Measurements from ENCODE around the gene MZF1. TPM values are rescaled to one million over a fixed set of nuclear protein-coding genes. Genes with fewer than 3 reads are reported as not detected.

MZF1 gene
- polyA plus RNA-seq, 1 donor (not counting 4 experiments of a cell fraction or from before 2014, with no cell fraction given), result 7.4 TPM

- peak within 1 kb of the TSS; percentile 86 for H3K27ac ChIP-seq (ENCODE audit: control insufficient read depth, insufficient read depth, low read length)
- peaks cover 35 to 40% of the 10 kb centered on the region in 2 experiments for H3K36me3 ChIP-seq (ENCODE audit: control insufficient read depth in 2 of 2, extremely low read depth in 1 of 2, insufficient read depth in 2 of 2, low read length in 2 of 2)
- FAIRE-seq (peak; percentile 43), DNase-seq (ENCODE audit: low read depth, low spot score) (no peak)
- peaks cover 30% of the 10 kb centered on the region for H3K4me1 ChIP-seq (ENCODE audit: control insufficient read depth, extremely low read depth, insufficient read depth, low read length)
- H3K9ac ChIP-seq (ENCODE audit: control insufficient read depth, extremely low read depth, insufficient read depth, low read length), result peak within 1 kb of the TSS; percentile 91
- dilution Hi-C loops (cut with MboI; ENCODE audit: extremely low pct_ligation_motif_present, low sequenced_read_pairs), result no loop called here
- H3K9me1 ChIP-seq (ENCODE audit: control insufficient read depth, extremely low read depth, insufficient read depth, low read length), result no peaks in the 10 kb centered on the region
- peaks cover 54% of the 10 kb centered on the region for H3K79me2 ChIP-seq (ENCODE audit: control insufficient read depth, insufficient read depth, low read length)
- H2AFZ ChIP-seq (ENCODE audit: control insufficient read depth, low read length), result peak within 1 kb of the TSS; percentile 79
- H3K4me3 ChIP-seq (ENCODE audit: control insufficient read depth in 2 of 3, extremely low read depth in 1 of 3, insufficient read depth in 2 of 3, low read depth in 1 of 3, low read length in 3 of 3), result peak within 1 kb of the TSS; percentile 67 to 92 (median 89)
- no peak for TF ChIP-seq EZH2 (IDR thresholded peaks at IDR 0.05; ENCODE audit: low read length)
- peak in 1 of 3 experiments; percentile 5 for TF ChIP-seq CTCF (optimal IDR thresholded peaks at IDR 0.05 in 1 of 3, IDR thresholded peaks at IDR 0.05 in 1 of 3, conservative IDR thresholded peaks at IDR 0.05 in 1 of 3; ENCODE audit: extremely low read depth in 1 of 3, insufficient read depth in 2 of 3, low read length in 3 of 3)
- peak within 1 kb of the TSS; percentile 97 for H3K4me2 ChIP-seq (ENCODE audit: control insufficient read depth, extremely low read depth, insufficient read depth, low read depth, low read length)
- H3K9me3 ChIP-seq (ENCODE audit: control insufficient read depth, low read depth, low read length), result no peaks in the 10 kb centered on the region
- no peaks in the 10 kb centered on the region for H3K27me3 ChIP-seq (ENCODE audit: control insufficient read depth, extremely low read depth, insufficient read depth, low read length)
- H4K20me1 ChIP-seq (ENCODE audit: control insufficient read depth, extremely low read depth, insufficient read depth, low read length), result peaks cover 11% of the 10 kb centered on the region
Measured at GRCh38 chr19:58554494-58555368, 18.4 kb downstream of the MZF1 start, which contains the start of gene CHMP2A. Gene CHMP2A (minus strand): TSS chr19:58555105. CDS start chr19:58554212, 893 bp downstream.

GRCh38 chr19:58553799-58554493 is 19.2 kb downstream of the MZF1 start:
- Histone ChIP-seq H3K27ac (ENCODE audit: control insufficient read depth, insufficient read depth, low read length) (peak overlapping the region; percentile 86), H3K79me2 (ENCODE audit: control insufficient read depth, insufficient read depth, low read length) (peaks cover 62% of the 10 kb centered on the region), H3K4me2 (ENCODE audit: control insufficient read depth, extremely low read depth, insufficient read depth, low read depth, low read length) (peak overlapping the region; percentile 97), H4K20me1 (ENCODE audit: control insufficient read depth, extremely low read depth, insufficient read depth, low read length) (peaks cover 15% of the 10 kb centered on the region), H3K9ac (ENCODE audit: control insufficient read depth, extremely low read depth, insufficient read depth, low read length) (peak overlapping the region; percentile 91), H3K9me3 (ENCODE audit: control insufficient read depth, low read depth, low read length) (no peaks in the 10 kb centered on the region), H3K4me1 (ENCODE audit: control insufficient read depth, extremely low read depth, insufficient read depth, low read length) (peaks cover 27% of the 10 kb centered on the region), H3K4me3 (ENCODE audit: control insufficient read depth in 2 of 3, extremely low read depth in 1 of 3, insufficient read depth in 2 of 3, low read depth in 1 of 3, low read length in 3 of 3) (peak overlapping the region; percentile 67 to 92 (median 89)), H3K36me3 (ENCODE audit: control insufficient read depth in 2 of 2, extremely low read depth in 1 of 2, insufficient read depth in 2 of 2, low read length in 2 of 2) (peaks cover 42 to 48% of the 10 kb centered on the region in 2 experiments), H3K9me1 (ENCODE audit: control insufficient read depth, extremely low read depth, insufficient read depth, low read length) (no peaks in the 10 kb centered on the region), H2AFZ (ENCODE audit: control insufficient read depth, low read length) (no peak overlapping the region), H3K27me3 (ENCODE audit: control insufficient read depth, extremely low read depth, insufficient read depth, low read length) (no peaks in the 10 kb centered on the region)
- FAIRE-seq, result no peak
- TF ChIP-seq EZH2 (IDR thresholded peaks at IDR 0.05; ENCODE audit: low read length) (no peak), CTCF (optimal IDR thresholded peaks at IDR 0.05 in 1 of 3, IDR thresholded peaks at IDR 0.05 in 1 of 3, conservative IDR thresholded peaks at IDR 0.05 in 1 of 3; ENCODE audit: extremely low read depth in 1 of 3, insufficient read depth in 2 of 3, low read length in 3 of 3) (no peak)
- DNase-seq (ENCODE audit: low read depth, low spot score), result no peak
- dilution Hi-C loops (cut with MboI; ENCODE audit: extremely low pct_ligation_motif_present, low sequenced_read_pairs), result no loop called here

Data from keratinocyte (primary cell).